ENCODE results near the gene LRRC47.

DNA sequence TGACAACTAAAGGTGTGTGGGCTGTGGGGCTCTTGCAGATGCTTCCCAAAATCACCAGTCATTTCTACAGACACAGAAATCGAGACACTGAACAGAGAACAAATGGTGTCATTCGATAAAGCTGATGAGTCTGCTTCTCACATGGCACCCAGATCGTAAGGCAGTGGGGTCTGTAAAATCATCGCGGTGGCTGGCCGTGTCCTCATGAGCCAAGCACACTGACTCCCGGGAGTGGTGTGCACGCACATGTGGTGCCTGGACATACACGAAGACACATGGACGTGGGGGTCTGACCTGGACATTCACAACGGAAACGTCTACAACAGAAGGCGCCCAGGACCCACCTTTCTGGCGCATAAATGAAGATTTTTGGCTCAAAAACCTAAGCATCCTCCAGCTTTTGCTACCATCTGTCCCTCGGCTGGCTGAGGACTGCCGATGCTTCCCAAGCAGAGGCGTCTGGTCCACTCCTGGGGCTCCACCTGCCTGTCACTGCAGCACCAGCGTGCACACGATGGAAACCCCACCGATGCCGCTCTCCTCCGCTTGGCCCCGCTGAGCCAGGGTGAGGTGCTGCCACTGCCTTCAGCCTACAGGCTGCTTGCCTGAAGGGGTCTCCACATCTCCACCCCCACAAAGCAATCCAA is 16.9 kb downstream of the LRRC47 start:
- TF ChIP-seq, protein P1, sequence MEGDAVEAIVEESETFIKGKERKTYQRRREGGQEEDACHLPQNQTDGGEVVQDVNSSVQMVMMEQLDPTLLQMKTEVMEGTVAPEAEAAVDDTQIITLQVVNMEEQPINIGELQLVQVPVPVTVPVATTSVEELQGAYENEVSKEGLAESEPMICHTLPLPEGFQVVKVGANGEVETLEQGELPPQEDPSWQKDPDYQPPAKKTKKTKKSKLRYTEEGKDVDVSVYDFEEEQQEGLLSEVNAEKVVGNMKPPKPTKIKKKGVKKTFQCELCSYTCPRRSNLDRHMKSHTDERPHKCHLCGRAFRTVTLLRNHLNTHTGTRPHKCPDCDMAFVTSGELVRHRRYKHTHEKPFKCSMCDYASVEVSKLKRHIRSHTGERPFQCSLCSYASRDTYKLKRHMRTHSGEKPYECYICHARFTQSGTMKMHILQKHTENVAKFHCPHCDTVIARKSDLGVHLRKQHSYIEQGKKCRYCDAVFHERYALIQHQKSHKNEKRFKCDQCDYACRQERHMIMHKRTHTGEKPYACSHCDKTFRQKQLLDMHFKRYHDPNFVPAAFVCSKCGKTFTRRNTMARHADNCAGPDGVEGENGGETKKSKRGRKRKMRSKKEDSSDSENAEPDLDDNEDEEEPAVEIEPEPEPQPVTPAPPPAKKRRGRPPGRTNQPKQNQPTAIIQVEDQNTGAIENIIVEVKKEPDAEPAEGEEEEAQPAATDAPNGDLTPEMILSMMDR (IDR thresholded peaks at IDR 0.05): no peak
- TF ChIP-seq POLR2AphosphoS5 (IDR thresholded peaks at IDR 0.05) (no peak), POLR2A (IDR thresholded peaks at IDR 0.05) (no peak)
